ENCODE measurements around the gene GNAZ.

The GNAZ gene

GRCh38 chr22:23075525-23076216, 5.4 kb downstream of the GNAZ start:
- H3K79me2 ChIP-seq (ENCODE audit: control insufficient read depth, low read length), result peaks cover 34% of the 10 kb centered on the region
- H3K4me2 ChIP-seq (ENCODE audit: low read length), result peak overlapping the region; percentile 17
- H3K4me1 ChIP-seq (ENCODE audit: control insufficient read depth, low read length), result peaks cover 41% of the 10 kb centered on the region

GRCh38 chr22:23076896-23077572, 6.7 kb downstream of the GNAZ start:
- Histone ChIP-seq H3K4me3 (ENCODE audit: low read length) (no peak overlapping the region), H3K4me2 (ENCODE audit: low read length) (no peak overlapping the region), H3K27me3 (ENCODE audit: control insufficient read depth, low read length) (no peaks in the 10 kb centered on the region), H3K9me3 (ENCODE audit: control insufficient read depth, insufficient read depth, low read length) (no peaks in the 10 kb centered on the region), H3F3A (ENCODE audit: control insufficient read depth, insufficient read depth) (no peaks in the 10 kb centered on the region), H3K4me1 (ENCODE audit: control insufficient read depth, low read length) (peaks cover 35% of the 10 kb centered on the region), H3K9me2 (replicated peaks; ENCODE audit: control insufficient read depth, low read length) (no peaks in the 10 kb centered on the region), H3K79me2 (ENCODE audit: control insufficient read depth, low read length) (peaks cover 21% of the 10 kb centered on the region), H3K27ac (ENCODE audit: low read depth, low read length) (no peak overlapping the region), H3K36me3 (ENCODE audit: control insufficient read depth, low read length) (peaks cover 2% of the 10 kb centered on the region; the same call in 1 of the 2 replicates), H4K20me1 (ENCODE audit: control insufficient read depth, insufficient read depth, low read depth, low read length) (no peaks in the 10 kb centered on the region; the same call in 1 of the 2 replicates)
- TF ChIP-seq CTCF (IDR thresholded peaks at IDR 0.05; ENCODE audit: low read depth, low read length, poor library complexity, severe bottlenecking), result no peak
- TF ChIP-seq EZH2phosphoT487 (IDR thresholded peaks at IDR 0.05; ENCODE audit: borderline replicate concordance, low read length), result no peak

More at GRCh38 chr22:23075525-23076216, 5.4 kb downstream of the GNAZ start:
- H3K27ac ChIP-seq (ENCODE audit: low read depth, low read length), result no peak overlapping the region
- peaks cover 6% of the 10 kb centered on the region; the same call in 1 of the 2 replicates for H4K20me1 ChIP-seq (ENCODE audit: control insufficient read depth, insufficient read depth, low read depth, low read length)
- H3K9me3 ChIP-seq (ENCODE audit: control insufficient read depth, insufficient read depth, low read length), result no peaks in the 10 kb centered on the region
- no peaks in the 10 kb centered on the region for H3F3A ChIP-seq (ENCODE audit: control insufficient read depth, insufficient read depth)
- TF ChIP-seq CTCF (IDR thresholded peaks at IDR 0.05; ENCODE audit: low read depth, low read length, poor library complexity, severe bottlenecking), result no peak
- TF ChIP-seq EZH2phosphoT487 (IDR thresholded peaks at IDR 0.05; ENCODE audit: borderline replicate concordance, low read length), result no peak
- no peaks in the 10 kb centered on the region for H3K27me3 ChIP-seq (ENCODE audit: control insufficient read depth, low read length)
- H3K36me3 ChIP-seq (ENCODE audit: control insufficient read depth, low read length), result peaks cover 2% of the 10 kb centered on the region; the same call in 1 of the 2 replicates
- H3K4me3 ChIP-seq (ENCODE audit: low read length), result no peak overlapping the region
- no peaks in the 10 kb centered on the region for H3K9me2 ChIP-seq (replicated peaks; ENCODE audit: control insufficient read depth, low read length)

GRCh38 chr22:23077627-23078461, 7.5 kb downstream of the GNAZ start:
- Histone ChIP-seq H3K36me3 (ENCODE audit: control insufficient read depth, low read length) (peaks cover 2% of the 10 kb centered on the region; the same call in 1 of the 2 replicates), H3K4me3 (ENCODE audit: low read length) (no peak overlapping the region), H4K20me1 (ENCODE audit: control insufficient read depth, insufficient read depth, low read depth, low read length) (no peaks in the 10 kb centered on the region; the same call in 1 of the 2 replicates), H3F3A (ENCODE audit: control insufficient read depth, insufficient read depth) (no peaks in the 10 kb centered on the region), H3K4me1 (ENCODE audit: control insufficient read depth, low read length) (peaks cover 30% of the 10 kb centered on the region), H3K9me3 (ENCODE audit: control insufficient read depth, insufficient read depth, low read length) (no peaks in the 10 kb centered on the region), H3K9me2 (replicated peaks; ENCODE audit: control insufficient read depth, low read length) (no peaks in the 10 kb centered on the region), H3K27ac (ENCODE audit: low read depth, low read length) (no peak overlapping the region), H3K27me3 (ENCODE audit: control insufficient read depth, low read length) (no peaks in the 10 kb centered on the region), H3K4me2 (ENCODE audit: low read length) (no peak overlapping the region), H3K79me2 (ENCODE audit: control insufficient read depth, low read length) (peaks cover 13% of the 10 kb centered on the region)
- TF ChIP-seq EZH2phosphoT487 (IDR thresholded peaks at IDR 0.05; ENCODE audit: borderline replicate concordance, low read length), result no peak
- no peak for TF ChIP-seq CTCF (IDR thresholded peaks at IDR 0.05; ENCODE audit: low read depth, low read length, poor library complexity, severe bottlenecking)
